GM18868 (cell line): ENCODE measurements around the gene TULP4.
A peak's percentile ranks its signal among the peaks of the same experiment; 100 is the strongest.

Source experiments
- ATAC-seq: cut with Tn5 transposase; IDR thresholded peaks from one replicate; pipeline ENCODE4 v1.9.1; 2021; ENCODE audit warnings: mild to moderate bottlenecking, moderate library complexity; ENCODE audit not compliant: unreplicated experiment

TULP4 gene

GRCh38 chr6:158312165-158312564 is at the start of gene TULP4:
TSS of gene TULP4 (plus strand) at chr6:158312465. CDS start at chr6:158314017, 1,552 bp downstream.
- no peak for ATAC-seq

DNA sequence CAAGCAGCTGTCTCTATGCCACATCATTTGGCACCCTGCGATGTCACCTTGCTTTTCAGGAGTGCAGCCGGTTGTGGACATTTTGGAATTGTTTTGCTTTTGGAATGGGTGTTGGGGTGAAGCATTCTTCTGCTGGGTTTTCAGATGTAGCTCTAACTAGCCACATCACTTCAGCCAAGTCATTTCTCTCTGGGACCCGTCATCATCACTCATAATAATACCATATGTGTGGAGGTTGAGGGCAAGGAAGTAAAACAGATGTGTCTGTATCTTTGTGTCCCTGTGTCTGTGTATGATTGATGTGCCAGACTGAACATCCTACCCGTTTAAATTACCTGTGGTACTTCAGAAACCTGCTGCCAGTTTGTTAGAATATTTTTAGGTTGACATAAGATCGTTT is 49.5 kb upstream of the TULP4 start:
- ATAC-seq, result peak; percentile 72

DNA sequence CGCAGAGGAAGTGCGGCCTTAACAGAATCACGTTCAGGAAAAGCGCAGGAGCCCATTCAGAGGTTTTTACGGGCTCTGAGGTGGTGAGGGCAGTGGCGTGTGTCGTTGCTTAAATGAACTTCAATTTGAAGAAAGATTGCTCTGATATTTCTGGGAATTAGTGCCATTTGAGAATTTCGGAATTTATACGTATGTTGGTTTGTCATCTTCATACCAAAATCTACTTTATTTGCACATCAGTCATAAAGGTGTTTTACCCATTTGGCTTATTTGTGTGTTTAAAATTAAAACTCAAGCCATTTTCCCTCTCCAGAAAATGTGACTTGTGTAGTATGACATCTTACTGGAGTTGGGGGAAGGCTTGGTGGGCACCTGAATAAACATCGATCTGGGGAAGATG is 48.1 kb upstream of the TULP4 start:
- no peak for ATAC-seq

DNA sequence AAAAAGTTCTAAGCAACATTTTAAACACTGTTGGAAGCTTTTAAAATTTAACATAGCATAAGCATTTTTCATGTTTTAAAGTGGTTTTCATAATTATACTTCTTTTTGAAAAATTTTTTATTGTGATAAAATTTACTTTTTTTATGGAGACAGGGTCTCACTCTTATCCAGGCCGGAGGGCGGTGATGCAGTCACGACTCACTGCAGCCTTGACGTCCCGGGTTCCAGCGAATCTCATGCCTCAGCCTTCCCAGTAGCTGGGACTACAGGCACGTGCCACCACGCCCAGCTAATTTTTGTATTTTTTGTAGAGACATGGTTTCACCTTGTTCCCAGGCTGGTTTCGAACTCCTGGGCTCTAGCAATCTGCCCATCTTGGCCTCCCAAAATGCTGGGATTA is 46.1 kb upstream of the TULP4 start:
- ATAC-seq, result no peak

- no peak for ATAC-seq
Observed at GRCh38 chr6:158268361-158269147, 43.7 kb upstream of the TULP4 start.

DNA sequence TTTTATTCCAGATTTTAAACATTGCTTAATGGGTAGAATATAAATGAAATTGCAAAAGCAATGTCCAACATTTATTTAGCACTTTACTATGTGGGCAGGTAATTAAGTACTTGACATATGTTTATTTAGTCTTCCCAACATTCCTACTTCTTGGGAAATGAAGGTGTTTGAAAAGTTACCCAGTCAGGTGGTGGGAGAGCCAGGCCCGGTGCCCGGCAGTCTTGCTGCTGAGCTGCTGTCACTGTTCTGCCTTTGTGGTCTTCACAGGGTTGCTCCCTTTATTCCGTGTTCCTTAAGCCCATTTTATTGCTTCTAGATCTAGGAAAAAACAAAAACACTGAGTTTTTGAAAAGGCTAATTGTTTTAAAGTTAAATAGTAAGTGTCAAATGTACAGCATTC is 42.6 kb upstream of the TULP4 start:
- ATAC-seq, result no peak

- ATAC-seq, result no peak
Observed at GRCh38 chr6:158270389-158271127, 41.7 kb upstream of the TULP4 start.

DNA sequence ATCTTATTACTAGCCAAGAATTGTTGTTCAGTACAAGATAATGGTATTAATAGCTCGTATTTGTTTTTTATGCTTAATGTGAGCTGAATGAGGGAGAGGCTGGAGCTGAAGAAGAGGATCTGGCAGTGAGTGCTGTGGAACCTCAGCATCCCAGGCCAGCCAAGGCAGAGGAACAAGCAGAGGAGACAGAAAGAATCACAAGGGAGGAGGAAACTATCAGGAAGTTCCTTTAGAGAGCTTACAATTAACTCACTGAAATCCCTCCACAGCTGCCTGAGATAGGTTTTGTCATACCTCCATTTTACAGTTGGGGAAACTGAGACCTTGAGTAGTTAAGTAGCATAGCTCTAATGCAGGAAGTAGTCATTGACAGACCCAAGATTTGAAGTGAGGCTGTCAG is 39.9 kb upstream of the TULP4 start:
- no peak for ATAC-seq

- ATAC-seq, result no peak
Observed at GRCh38 chr6:158278004-158278403, 34.3 kb upstream of the TULP4 start.

DNA sequence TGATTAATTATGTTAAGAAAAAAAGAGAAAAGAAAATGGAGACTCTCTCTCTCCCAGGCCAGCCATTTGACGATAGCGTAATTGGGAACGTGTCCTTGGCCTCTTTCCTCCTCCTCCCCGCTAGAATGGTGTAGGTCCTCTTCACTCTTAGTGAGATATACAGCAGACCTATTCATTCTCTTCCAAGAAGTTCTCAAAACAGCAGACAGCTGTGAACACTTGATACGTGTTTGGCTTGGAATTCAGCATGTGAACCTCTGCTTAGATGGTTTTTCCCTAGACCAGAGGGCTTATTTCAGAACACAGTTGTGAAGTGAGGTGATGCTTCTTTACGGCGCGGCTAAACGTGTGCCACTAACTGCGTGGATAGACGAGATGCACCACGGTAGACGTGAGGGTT is 32.6 kb upstream of the TULP4 start:
- no peak for ATAC-seq

DNA sequence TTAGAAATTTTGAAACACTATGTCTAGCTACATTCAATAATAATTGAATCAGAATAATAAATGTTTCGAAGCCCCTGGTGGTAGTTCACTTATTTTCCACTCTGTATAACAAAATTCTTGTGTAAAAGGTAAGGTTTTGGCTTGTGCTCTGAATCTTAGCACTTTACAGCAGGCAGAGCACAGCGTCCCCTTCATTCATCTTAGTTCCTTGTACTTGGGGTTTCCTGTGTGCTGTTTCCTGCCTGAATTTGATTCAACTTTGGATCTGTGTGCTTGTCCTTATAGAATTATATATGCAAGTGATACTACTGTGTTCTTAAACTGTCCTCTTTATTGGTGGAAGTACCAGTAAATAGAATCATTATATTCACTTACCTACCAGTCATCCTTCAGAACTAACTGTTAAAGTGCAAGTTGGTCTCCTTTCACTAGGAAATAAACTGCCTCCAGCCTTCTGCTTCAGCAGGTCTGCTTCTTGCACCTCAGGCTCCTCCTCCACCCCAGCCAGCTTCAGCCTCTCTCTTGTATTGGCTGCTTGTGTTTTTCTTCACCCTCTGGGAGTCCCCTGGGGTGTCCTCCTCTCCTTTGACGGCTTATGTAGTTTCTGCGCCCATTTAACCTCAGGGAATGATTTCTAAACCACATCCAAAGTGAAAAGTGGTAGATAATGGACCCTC is 28.8 kb upstream of the TULP4 start:
- ATAC-seq, result peak; percentile 90

DNA sequence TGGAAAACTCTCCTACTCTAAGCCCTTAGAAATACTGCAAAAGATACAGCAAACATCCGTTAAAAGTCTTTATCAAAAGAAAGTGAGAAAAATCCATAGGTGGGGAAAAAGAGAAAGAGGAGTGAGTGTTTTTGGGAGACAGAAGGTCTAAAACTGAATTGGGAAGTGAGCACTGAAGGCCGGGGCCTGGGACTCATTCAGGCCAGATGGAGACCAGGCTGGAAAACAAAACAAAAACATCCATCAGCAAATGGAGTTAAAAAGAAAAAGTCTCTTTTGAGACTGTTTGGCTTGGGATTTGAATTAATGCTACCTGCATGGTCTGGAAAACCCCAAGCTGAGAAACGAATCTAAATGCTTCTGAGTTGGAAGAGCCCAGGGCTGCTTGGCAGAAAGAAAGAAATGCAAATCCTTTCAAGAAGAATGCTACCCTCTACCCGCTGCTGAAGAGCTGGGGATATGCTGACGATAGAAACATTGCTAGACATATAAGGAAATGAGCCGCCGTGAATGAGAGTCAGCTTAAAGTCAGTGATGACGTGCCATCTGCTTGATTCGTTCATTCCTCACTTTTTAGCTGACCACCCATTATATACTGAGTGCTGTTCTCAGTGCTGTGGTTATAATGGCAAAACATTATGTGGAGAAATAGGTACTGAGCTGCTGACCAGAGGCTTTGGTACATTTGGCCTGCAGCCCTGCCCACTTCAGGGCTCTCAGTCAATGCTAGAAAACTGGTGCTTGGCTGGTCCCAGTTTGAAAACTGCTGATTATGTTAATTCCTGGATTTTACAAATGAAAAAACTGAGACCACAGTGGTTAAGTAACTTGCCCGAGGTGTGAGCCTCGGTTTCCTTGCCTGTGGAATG is 28.0 kb upstream of the TULP4 start:
- no peak for ATAC-seq

DNA sequence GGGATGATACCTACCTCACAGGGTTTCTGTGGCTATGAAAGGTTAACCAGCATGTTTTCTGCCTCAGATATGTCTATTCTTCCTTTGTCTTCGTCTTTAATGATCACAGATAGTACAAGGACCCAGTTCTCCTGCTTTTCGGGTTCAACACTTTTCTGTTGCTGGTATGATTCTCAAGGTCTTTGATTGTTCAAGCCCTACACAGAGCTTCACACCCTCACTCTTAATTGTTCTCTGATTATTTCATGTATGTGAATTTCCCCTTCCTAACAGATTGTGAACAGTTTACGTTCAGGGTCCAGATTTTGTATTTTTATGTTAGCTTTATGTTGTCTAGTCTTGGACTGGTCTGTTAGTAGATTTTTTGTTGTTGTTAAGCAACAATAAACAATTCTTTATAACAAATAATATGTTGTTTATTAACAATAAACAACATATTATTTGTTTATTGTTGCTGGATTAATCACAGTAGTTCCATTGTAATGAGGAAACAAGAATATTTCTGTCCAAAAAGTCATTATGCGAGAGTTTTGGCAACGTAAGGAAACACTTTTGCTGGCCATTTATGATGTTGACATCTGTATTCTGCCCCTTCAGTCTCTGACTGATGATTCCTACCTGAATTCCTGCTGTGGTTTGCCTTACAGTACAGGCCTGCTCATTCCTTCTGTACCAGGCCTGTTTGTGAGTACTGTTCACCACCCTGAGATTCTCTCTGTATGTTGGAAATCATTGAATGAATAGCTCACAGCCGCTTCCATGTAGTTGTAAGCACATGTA is 27.2 kb upstream of the TULP4 start:
- no peak for ATAC-seq

GRCh38 chr6:158285656-158286021 is 26.6 kb upstream of the TULP4 start:
- ATAC-seq, result no peak

DNA sequence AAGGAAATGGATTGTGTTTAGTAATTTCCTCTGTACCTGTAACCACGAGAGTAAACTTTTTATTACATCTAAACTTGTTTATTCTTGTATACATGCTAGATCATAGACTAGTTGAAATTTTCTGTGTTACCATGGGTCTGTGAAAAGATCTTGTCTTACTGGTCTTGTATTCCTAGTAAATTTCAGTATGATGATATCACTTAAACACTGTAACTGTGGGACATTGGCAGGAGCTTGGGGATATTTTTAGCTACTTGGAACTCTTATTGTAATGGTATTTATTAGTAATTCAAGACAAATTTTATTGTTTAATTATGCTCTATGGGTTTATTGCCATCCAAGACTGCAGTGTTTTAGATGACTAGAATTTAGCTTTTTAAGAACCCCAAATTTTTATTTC is 25.9 kb upstream of the TULP4 start:
- ATAC-seq, result no peak

GRCh38 chr6:158287047-158287446 is 25.2 kb upstream of the TULP4 start:
- ATAC-seq, result no peak

DNA sequence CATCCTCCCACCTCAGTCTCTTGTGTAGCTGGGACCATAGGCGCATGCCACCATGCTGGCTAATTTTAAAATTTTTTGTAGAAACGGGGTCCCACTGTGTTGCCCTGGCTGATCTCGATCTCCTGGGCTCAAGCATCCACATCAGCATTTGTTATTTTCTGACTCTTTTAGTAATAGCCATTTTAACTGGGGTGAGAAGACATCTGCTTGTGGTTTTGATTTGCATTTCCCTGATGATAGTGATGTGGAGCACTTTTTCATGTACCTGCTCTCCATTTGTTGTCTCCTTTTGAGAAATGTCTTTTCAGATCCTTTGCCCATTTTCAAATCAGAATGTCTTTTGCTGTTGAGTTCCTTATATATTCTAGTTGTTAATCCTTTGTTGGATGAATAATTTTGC is 22.2 kb upstream of the TULP4 start:
- ATAC-seq, result peak; percentile 51

- ATAC-seq, result peak; percentile 83
Observed at GRCh38 chr6:158290659-158291058, 21.6 kb upstream of the TULP4 start.

DNA sequence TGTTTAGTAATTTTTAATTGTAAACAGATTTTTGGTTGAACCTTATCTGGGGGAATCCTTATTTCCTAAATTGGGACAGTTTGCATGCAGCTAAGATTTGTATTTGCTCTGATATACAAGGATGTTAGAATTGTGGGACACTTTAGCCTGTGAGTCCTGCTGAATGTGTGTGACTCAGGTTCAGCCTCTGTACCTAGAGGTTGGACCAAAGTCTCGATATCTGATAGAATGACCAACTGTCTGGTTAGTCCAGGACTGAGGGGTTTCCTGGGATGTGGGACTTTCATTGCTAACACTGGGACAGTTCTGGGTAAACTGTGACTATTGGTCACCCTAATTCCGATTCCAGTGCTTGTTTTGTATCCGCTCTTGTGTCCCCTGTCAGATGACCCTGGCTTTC is 20.2 kb upstream of the TULP4 start:
- no peak for ATAC-seq

DNA sequence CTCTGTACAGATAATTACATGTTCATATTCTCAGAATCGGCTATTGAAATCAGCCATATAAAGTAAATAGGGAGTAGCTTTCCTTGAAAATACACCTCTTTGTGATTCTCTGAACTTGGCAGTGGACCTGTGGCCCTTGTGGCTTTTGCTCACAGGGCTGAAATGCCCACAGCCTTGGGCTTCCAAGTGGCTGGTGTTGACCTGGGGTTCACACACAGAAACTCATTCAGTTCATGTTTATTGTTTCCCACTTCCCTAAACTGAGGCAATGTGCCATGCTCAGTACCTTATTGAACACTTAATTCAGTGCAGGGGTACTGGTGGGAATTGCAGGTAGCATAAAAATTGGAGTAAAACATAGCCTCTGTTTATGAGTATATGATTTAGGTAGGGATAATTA is 19.1 kb upstream of the TULP4 start:
- ATAC-seq, result peak; percentile 68
